Fibroblast of lung (primary cell): ENCODE measurements around the gene DPYD.

Source experiments
- EZH2 ChIP-seq: IDR thresholded peaks from 2 replicates; pipeline ENCODE4 v1.5.1; 2012; ENCODE audit warnings: low read length, control low read depth, mild to moderate bottlenecking; ENCODE audit errors: missing control alignments
- TF ChIP-seq, protein P1 (sequence below), 2 donors: IDR thresholded peaks in 1 of 2; conservative IDR thresholded peaks in 1 of 2; 1 replicate in 1 of 2; 2 replicates in 1 of 2; pipeline ENCODE4 v1.5.1; 2011 to 2012; ENCODE audit warnings: low read length in 2 of 2, control low read depth in 1 of 2, inconsistent platforms in 1 of 2, low read depth in 1 of 2, mild to moderate bottlenecking in 1 of 2

DNA sequence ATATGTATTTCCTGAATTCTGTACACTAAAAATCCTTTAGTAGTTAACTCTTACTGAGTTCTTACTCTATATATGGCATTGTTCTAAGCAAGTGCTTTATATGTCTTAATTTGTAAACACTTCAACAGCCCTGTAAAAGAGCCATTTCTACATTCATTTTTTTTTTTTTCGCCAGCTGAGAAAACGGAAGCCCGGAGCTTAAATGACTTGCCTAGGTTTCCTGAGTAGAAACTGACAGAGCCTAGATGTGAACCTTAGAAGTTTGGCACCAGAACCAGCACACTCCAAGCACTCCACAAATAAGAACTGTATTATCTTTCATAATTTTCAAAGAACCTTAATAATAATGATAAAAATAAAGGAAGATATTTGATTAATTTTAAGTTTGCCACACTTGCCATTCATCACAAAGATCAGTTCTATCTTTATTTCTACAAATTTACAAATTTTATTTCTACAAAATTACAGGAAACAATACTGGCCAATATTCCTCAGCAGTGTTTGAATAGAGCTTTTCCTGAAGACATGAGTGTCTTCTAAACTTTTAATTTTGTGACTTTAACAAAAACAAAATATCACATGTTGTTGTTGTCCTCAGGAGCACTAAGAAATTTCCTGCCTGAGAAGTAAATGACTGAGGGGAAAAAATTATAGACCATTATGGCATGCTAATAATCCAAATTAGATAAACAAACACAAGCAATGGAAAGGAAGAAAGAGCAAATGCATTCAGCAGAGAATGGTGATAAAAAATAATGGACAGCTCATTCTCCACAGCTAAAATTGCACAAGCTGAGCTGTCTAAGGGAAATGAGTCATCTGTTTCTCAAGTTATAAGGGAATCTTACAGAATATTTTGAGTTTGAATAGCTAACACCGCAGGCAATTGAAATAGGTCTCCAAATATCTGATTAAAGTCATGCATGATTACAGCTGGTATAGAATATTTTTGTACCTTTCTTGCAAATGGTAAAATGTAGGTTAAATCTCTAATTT, 71.2 kb downstream of the DPYD start:
- TF ChIP-seq, protein P1, sequence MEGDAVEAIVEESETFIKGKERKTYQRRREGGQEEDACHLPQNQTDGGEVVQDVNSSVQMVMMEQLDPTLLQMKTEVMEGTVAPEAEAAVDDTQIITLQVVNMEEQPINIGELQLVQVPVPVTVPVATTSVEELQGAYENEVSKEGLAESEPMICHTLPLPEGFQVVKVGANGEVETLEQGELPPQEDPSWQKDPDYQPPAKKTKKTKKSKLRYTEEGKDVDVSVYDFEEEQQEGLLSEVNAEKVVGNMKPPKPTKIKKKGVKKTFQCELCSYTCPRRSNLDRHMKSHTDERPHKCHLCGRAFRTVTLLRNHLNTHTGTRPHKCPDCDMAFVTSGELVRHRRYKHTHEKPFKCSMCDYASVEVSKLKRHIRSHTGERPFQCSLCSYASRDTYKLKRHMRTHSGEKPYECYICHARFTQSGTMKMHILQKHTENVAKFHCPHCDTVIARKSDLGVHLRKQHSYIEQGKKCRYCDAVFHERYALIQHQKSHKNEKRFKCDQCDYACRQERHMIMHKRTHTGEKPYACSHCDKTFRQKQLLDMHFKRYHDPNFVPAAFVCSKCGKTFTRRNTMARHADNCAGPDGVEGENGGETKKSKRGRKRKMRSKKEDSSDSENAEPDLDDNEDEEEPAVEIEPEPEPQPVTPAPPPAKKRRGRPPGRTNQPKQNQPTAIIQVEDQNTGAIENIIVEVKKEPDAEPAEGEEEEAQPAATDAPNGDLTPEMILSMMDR (conservative IDR thresholded peaks at IDR 0.05 in 1 of 2, IDR thresholded peaks at IDR 0.05 in 1 of 2; ENCODE audit: low read depth in 1 of 2, low read length in 2 of 2) = no peak
- no peak for TF ChIP-seq EZH2
